WTC11 (cell line): ENCODE data around the gene COL21A1.

Experiments
- CREB1 ChIP-seq: sonication (generic); formaldehyde crosslinking; IDR thresholded peaks from 2 replicates; pipeline ENCODE4 v1.8.0; 2023; ENCODE audit warnings: mild to moderate bottlenecking, missing genetic modification reagents
- JUN ChIP-seq: sonication (generic); formaldehyde crosslinking; IDR thresholded peaks from 2 replicates; pipeline ENCODE4 v1.8.0; 2023; ENCODE audit warnings: mild to moderate bottlenecking, missing genetic modification reagents
- KAT7 ChIP-seq: sonication (generic); formaldehyde crosslinking; IDR thresholded peaks from 2 replicates; pipeline ENCODE4 v1.8.1; 2023; ENCODE audit warnings: missing genetic modification reagents, mild to moderate bottlenecking, borderline replicate concordance
- NR3C1 ChIP-seq: sonication (generic); formaldehyde crosslinking; conservative IDR thresholded peaks from 2 replicates; pipeline ENCODE4 v1.8.1; 2023; ENCODE audit warnings: low read depth, mild to moderate bottlenecking, missing genetic modification reagents
- RORB ChIP-seq: fragments of 250-450 bp; sonication (Bioruptor Pico); IDR thresholded peaks from 2 replicates; pipeline ENCODE4 v1.9.0; 2021; ENCODE audit warnings: mild to moderate bottlenecking
- TF ChIP-seq, protein P1 (sequence below): fragments of 200-600 bp; IDR thresholded peaks from 2 replicates; pipeline ENCODE4 v1.8.0; 2022; ENCODE audit warnings: antibody characterized with exemption
- TF ChIP-seq, protein P2 (sequence below): sonication (generic); formaldehyde crosslinking; IDR thresholded peaks from 2 replicates; pipeline ENCODE4 v1.8.1; 2023; ENCODE audit warnings: mild to moderate bottlenecking, missing genetic modification reagents
- TF ChIP-seq, protein P3 (sequence below): sonication (generic); formaldehyde crosslinking; IDR thresholded peaks from 2 replicates; pipeline ENCODE4 v1.8.0; 2022; ENCODE audit warnings: mild to moderate bottlenecking, missing genetic modification reagents

DNA sequence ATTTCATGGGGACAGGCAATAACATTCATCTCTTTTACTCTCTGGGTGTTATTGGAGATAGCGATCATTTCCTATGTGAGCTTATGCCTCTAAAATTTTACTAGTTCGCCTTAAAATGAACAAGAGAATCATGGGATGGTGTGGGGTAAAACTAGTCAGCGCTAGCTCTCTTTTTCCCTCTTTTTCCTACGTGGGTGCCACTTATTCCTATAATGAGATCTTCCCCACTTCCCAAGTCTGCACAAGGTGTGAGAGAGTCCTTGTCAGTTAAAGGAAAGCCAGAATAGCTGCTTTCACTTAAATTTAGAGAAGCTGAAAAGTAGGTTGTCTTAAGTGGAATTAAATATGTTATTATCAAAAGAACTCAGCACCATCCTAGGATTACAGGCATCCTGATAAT lies 198.8 kb downstream of the COL21A1 start:
- no peak for TF ChIP-seq NR3C1 (CRISPR knock-in tag)
- TF ChIP-seq, protein P1, sequence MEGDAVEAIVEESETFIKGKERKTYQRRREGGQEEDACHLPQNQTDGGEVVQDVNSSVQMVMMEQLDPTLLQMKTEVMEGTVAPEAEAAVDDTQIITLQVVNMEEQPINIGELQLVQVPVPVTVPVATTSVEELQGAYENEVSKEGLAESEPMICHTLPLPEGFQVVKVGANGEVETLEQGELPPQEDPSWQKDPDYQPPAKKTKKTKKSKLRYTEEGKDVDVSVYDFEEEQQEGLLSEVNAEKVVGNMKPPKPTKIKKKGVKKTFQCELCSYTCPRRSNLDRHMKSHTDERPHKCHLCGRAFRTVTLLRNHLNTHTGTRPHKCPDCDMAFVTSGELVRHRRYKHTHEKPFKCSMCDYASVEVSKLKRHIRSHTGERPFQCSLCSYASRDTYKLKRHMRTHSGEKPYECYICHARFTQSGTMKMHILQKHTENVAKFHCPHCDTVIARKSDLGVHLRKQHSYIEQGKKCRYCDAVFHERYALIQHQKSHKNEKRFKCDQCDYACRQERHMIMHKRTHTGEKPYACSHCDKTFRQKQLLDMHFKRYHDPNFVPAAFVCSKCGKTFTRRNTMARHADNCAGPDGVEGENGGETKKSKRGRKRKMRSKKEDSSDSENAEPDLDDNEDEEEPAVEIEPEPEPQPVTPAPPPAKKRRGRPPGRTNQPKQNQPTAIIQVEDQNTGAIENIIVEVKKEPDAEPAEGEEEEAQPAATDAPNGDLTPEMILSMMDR = no peak
- TF ChIP-seq JUN (CRISPR knock-in tag) = no peak
- no peak for TF ChIP-seq KAT7 (CRISPR knock-in tag)
- no peak for TF ChIP-seq CREB1 (CRISPR knock-in tag)
- TF ChIP-seq RORB = no peak
- TF ChIP-seq, protein P2, sequence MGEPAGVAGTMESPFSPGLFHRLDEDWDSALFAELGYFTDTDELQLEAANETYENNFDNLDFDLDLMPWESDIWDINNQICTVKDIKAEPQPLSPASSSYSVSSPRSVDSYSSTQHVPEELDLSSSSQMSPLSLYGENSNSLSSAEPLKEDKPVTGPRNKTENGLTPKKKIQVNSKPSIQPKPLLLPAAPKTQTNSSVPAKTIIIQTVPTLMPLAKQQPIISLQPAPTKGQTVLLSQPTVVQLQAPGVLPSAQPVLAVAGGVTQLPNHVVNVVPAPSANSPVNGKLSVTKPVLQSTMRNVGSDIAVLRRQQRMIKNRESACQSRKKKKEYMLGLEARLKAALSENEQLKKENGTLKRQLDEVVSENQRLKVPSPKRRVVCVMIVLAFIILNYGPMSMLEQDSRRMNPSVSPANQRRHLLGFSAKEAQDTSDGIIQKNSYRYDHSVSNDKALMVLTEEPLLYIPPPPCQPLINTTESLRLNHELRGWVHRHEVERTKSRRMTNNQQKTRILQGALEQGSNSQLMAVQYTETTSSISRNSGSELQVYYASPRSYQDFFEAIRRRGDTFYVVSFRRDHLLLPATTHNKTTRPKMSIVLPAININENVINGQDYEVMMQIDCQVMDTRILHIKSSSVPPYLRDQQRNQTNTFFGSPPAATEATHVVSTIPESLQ (CRISPR knock-in tag) = no peak
- TF ChIP-seq, protein P3, sequence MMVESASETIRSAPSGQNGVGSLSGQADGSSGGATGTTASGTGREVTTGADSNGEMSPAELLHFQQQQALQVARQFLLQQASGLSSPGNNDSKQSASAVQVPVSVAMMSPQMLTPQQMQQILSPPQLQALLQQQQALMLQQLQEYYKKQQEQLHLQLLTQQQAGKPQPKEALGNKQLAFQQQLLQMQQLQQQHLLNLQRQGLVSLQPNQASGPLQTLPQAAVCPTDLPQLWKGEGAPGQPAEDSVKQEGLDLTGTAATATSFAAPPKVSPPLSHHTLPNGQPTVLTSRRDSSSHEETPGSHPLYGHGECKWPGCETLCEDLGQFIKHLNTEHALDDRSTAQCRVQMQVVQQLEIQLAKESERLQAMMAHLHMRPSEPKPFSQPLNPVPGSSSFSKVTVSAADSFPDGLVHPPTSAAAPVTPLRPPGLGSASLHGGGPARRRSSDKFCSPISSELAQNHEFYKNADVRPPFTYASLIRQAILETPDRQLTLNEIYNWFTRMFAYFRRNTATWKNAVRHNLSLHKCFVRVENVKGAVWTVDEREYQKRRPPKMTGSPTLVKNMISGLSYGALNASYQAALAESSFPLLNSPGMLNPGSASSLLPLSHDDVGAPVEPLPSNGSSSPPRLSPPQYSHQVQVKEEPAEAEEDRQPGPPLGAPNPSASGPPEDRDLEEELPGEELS (CRISPR knock-in tag) = no peak
